Right cardiac atrium (tissue), 5 donors: ENCODE results near the gene TBC1D9. TPM values are rescaled to one million over a fixed set of nuclear protein-coding genes. Genes with fewer than 3 reads are reported as not detected.

ENCODE experiments used
- ATAC-seq, 2 donors: fragments of 200-7000 bp; cut with Tn5 transposase; one replicate each; pipeline versions ENCODE4 v1.8.0 to v1.9.1; 2020; ENCODE audit warnings: moderate library complexity in 2 of 2, mild to moderate bottlenecking in 1 of 2
- DNase-seq, 3 donors: peaks; one replicate each; pipeline ENCODE4 v3.0.0-alpha.2; 2020
- H3K27ac ChIP-seq: one replicate; pipeline ENCODE4 v1.5.1; 2013; ENCODE audit warnings: mild to moderate bottlenecking, low read length, control low read depth, moderate library complexity
- H3K27me3 ChIP-seq: one replicate; pipeline ENCODE4 v1.6.1; 2013; ENCODE audit not compliant: control insufficient read depth, insufficient read depth
- H3K4me1 ChIP-seq: one replicate; pipeline ENCODE4 v1.6.1; 2013; ENCODE audit warnings: low read length; ENCODE audit not compliant: control insufficient read depth, insufficient read depth
- H3K4me3 ChIP-seq: one replicate; pipeline ENCODE4 v1.5.1; 2013; ENCODE audit warnings: low read length, control low read depth
- H3K9me3 ChIP-seq: one replicate; pipeline ENCODE4 v1.6.1; 2013; ENCODE audit warnings: low read length; ENCODE audit not compliant: control insufficient read depth
- WGBS: extraction: QIAGEN DNeasy Blood & Tissue Kit; methylation state at CpG from one replicate; pipeline ENCODE4 v1.1.7; 2013; 5-methylcytosine and 5-hydroxymethylcytosine counted together
- intact Hi-C, 4 donors: fragments of 100-400 bp; cut with DNase I; formaldehyde crosslinking; loops; one replicate each; pipeline versions ENCODE4 v1.11.0 to v1.14.0; 2022 to 2023
- polyA plus RNA-seq: library from polyadenylated mRNA; stranded (reverse); fragments of 200-250 nt; gene quantifications from one replicate; pipeline ENCODE4 v1.2.3, GENCODE V29; 2013
- total RNA-seq, 4 donors: library from RNA; stranded (reverse); fragmentation: NEBNext Ultra II Directional; extraction: Animal tissue kit (Norgen Biotek cat#: 25700); gene quantifications; one replicate each; pipeline ENCODE4 v1.2.1, GENCODE V29; 2021
- donor health status: healthy with polysubstance abuse.
- donor health status: DM: no; HTN: yes; CAD: no.
- donor health status: DM: no; HTN: no; CAD: no.
- donor health status: DM: no; HTN: yes; CAD: no; lungs with severe emphysema.
- donor health status: DM: yes; HTN: yes; CAD: no.

TBC1D9 gene
- total and polyA plus RNA-seq, 5 donors, result 5.1 to 13.6 (median 12.7) TPM

DNA sequence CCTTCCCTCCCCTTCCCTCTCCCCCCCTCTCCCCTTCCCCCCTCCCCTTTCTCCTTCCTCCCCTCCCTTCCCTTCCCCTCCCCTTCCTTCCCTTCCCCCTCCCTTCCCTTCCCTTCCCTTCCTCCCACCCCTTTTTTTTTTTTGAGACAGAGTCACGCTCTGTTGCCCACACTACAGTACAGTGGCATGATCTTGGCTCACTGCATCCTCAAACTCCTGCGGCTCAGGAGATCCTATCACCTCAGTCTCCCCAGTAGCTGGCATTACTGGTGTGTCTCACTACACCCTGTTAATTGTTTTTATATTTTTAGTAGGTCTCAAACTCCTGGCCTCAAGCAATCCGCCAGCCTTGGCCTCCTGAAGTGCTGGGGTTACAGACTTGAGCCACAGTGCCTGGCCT, 66.6 kb downstream of the TBC1D9 start:
- H3K27me3 ChIP-seq, result no peaks in the 10 kb centered on the region
- H3K9me3 ChIP-seq, result no peaks in the 10 kb centered on the region
- ATAC-seq (no peak), DNase-seq (no peak)
- no peak overlapping the region for H3K4me3 ChIP-seq
- H3K4me1 ChIP-seq, result peaks cover 5% of the 10 kb centered on the region
- WGBS, result 77% methylated on average over 3 of the region's 3 CpGs
- intact Hi-C loops, result no loop called here
- H3K27ac ChIP-seq, result no peak overlapping the region

DNA sequence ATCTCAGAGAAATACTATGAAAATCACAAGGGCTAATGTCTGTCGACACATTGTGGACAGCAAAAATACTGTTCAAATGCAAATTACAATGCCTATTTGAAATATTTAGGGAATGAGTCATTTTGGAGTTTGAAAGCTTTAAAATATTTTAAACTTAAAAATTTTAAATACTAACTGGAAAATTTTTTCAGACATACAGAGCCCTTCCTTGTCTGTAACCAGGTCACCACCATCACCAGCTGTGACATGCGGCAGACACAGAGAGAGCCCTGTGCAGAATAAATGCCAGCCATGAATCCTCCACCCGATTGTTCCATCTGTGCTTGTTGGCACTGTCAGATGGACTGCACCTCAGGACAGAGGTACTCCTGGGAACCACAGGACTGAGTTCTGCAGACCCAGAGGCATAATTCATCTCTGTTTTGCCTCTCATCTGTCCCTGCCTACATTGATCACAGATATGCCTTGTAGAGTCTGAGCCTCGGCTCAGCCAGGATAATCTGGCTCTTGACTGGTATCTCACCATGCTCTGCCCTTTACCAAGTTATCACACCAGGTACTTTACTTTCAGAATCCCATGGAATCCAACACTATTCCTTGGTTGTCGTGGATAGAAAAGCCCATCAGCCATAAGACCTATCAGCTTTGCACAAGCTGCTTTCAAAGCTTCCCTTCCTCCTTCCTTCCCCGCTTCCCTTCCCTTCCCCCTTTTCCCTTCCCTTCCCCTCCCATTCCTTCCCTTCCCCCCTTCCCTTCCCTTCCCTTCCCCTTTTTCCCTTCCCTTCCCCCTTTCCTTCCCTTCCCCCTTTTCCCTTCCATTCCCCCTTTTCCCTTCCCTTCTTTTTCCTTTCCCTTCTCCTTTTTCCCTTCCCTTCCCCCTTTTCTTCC, 67.2 kb downstream of the TBC1D9 start:
- Histone ChIP-seq H3K27ac (no peak overlapping the region), H3K4me1 (peaks cover 5% of the 10 kb centered on the region), H3K4me3 (no peak overlapping the region), H3K27me3 (no peaks in the 10 kb centered on the region), H3K9me3 (no peaks in the 10 kb centered on the region)
- DNase-seq (no peak), ATAC-seq (no peak)
- WGBS, result 85% methylated on average over 6 of the region's 6 CpGs
- intact Hi-C loops, result no loop called here

DNA sequence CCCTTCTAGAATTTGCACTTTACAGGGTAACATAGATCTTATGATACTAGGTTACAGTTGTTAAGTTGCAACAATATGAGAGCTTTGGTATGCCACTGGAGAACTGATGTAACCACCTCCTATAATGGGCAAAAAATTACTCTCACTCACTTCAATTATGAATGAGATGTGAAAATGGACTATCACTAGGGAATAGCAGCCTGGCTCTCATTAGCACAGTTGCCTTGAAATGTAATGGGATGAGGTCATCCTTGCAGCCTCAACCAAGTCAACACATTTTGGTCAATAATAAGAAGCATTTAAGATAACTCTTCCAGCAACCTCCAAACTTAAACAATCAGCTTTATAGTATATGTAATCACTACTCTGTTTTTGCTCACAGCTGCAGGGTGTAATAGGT, 69.4 kb downstream of the TBC1D9 start:
- no peaks in the 10 kb centered on the region for H3K9me3 ChIP-seq
- intact Hi-C loops, result no loop called here
- DNase-seq (no peak), ATAC-seq (peak in 1 of 2 donors; percentile 26)
- peaks cover 5% of the 10 kb centered on the region for H3K4me1 ChIP-seq
- no peaks in the 10 kb centered on the region for H3K27me3 ChIP-seq
- H3K4me3 ChIP-seq, result no peak overlapping the region
- no peak overlapping the region for H3K27ac ChIP-seq

DNA sequence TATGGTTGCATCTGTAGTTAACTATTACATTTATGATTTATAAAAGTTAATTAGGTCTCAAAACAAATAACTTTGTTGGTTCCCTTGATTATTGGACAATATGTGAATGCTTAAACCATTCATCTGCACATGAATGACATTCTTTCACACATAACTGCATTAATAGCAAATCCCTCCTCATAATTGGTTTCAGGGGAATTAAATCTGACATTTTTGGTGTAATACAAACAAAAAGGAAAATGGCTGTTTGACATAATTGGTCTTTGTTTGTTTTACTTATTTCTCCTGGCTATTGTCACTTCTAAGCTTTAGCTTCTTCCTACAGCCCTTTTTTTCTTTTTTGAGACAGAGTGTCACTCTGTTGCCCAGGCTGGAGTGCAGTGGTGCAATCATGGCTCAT, 71.9 kb downstream of the TBC1D9 start:
- intact Hi-C loops, result no loop called here

DNA sequence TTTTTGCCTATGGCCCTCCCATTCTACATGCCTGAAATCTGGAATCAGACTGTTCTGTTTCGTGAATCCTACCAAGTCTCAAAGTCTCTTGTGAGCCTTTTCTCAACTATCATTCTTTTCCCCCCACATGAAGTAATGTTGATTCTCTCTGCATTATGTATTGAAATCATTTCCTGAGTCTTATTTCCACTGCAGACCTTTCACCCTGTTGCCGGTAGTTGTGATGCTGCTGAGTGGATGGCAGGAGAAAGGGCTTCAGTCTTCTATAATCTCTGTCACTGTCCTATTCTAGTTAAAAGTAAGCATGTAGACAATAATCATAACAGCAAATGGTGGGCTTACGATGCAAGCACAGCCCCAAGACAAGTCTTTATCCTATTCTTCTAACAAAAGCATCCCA, 75.0 kb downstream of the TBC1D9 start:
- H3K9me3 ChIP-seq, result no peaks in the 10 kb centered on the region
- H3K27me3 ChIP-seq, result no peaks in the 10 kb centered on the region
- no peaks in the 10 kb centered on the region for H3K4me1 ChIP-seq
- H3K4me3 ChIP-seq, result no peak overlapping the region
- no peak for DNase-seq
- intact Hi-C loops, result no loop called here
- no peak overlapping the region for H3K27ac ChIP-seq
- ATAC-seq, result no peak
- 82% methylated on average over 3 of the region's 3 CpGs for WGBS

More for the DNA sequence above, 71.9 kb downstream of the TBC1D9 start:
- Histone ChIP-seq H3K9me3 (no peaks in the 10 kb centered on the region), H3K4me3 (no peak overlapping the region), H3K4me1 (peaks cover 4% of the 10 kb centered on the region), H3K27me3 (no peaks in the 10 kb centered on the region), H3K27ac (no peak overlapping the region)
- ATAC-seq, result no peak
- no peak for DNase-seq

DNA sequence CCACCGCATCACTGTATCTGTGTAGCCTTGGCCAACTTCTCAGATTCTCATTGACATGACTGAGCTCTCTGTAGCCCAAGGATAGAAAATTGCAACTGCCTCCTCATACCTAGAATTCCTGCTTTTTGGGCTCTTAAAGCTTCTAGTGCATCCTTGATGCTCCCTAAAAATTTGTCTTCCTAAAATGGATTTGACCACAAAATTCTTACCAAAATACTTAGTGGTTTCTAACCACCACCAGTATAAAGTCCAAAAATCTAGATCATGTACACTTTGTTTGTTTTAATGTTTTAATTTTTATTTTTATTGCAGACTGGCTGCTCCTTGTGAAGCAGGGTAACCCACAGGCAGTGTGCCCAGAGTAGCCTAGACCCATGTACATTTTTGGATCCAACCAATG, 75.5 kb downstream of the TBC1D9 start:
- 100% methylated on average over 1 of the region's 1 CpG for WGBS
- ATAC-seq (no peak), DNase-seq (no peak)
- Histone ChIP-seq H3K4me3 (no peak overlapping the region), H3K4me1 (peaks cover 2% of the 10 kb centered on the region), H3K27ac (no peak overlapping the region), H3K27me3 (no peaks in the 10 kb centered on the region), H3K9me3 (no peaks in the 10 kb centered on the region)
- intact Hi-C loops, result no loop called here

DNA sequence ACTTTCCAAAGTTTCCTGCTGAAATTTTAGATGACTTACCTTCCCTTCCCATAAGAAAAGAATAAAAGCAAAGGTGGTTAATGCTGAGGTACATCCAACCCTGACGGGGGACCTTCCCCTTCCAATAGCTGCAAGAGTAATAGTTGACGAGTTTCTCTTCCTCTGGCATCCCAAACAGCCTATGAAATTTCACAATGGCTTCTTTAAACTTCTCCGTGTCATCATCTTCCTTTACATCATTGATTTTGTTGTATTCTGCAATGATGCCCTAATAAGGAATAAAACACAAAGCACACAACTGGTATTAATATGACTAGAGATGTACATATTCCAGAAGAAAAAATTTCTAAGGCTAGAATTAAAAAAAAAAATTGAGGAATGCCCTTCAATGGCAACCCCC, 76.6 kb downstream of the TBC1D9 start:
- Histone ChIP-seq H3K27me3 (no peaks in the 10 kb centered on the region), H3K4me3 (no peak overlapping the region), H3K4me1 (peaks cover 2% of the 10 kb centered on the region), H3K9me3 (no peaks in the 10 kb centered on the region), H3K27ac (no peak overlapping the region)
- ATAC-seq (no peak), DNase-seq (no peak)
- 86% methylated on average over 3 of the region's 3 CpGs for WGBS
- intact Hi-C loops, result no loop called here

DNA sequence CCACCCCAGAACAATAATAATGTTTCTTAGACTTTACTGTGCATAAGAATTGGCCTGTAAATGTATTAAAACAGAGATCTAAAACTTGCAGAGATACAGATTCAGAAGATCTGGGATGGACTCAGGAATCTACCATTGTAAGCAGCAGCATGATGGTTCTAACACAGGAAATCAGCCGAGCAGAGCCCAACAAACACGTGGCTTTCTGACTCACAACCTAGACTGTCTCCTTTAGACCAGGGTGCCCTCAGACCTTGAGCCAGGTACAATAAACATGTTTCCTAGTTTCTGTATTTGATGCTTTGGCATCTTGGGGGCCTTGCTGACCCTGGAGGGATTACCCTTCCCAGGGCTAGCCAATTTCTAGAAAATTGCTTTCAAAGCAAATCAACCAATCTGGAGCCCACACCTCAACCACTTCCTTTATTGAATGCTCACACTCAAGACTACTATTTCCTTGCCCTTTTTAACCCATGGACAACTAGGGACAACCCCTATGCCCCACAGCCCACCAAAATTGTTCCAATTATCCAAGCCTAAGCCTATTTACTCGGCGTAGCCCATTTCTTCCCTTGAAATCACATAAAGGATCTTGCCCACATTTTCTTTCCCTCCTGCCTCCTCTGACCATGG, 80.5 kb downstream of the TBC1D9 start:
- Histone ChIP-seq H3K27ac (no peak overlapping the region), H3K27me3 (no peaks in the 10 kb centered on the region), H3K4me1 (peaks cover 2% of the 10 kb centered on the region), H3K4me3 (no peak overlapping the region), H3K9me3 (no peaks in the 10 kb centered on the region)
- intact Hi-C loops, result no loop called here
- DNase-seq (no peak), ATAC-seq (no peak)
- WGBS, result 75% methylated on average over 4 of the region's 4 CpGs

DNA sequence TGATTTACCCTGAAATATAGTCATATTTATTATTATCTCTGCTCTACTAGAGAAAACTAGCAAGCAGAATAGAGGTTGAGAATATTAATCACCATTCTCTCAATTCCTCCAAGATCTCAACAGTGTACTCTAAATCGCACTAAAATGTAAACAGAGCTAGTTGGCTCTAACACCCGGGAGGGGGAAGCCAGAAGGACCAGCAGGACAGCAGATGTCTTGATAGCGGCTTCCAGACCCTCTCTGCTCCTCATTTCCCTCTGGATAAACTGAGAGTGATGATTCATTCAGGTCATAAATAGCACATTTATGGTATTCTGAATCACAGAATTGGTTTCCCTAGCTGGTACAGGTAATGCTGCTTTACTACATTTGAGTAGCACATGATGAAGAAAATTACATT, 82.5 kb downstream of the TBC1D9 start:
- DNase-seq, result no peak
- no peaks in the 10 kb centered on the region for H3K27me3 ChIP-seq

DNA sequence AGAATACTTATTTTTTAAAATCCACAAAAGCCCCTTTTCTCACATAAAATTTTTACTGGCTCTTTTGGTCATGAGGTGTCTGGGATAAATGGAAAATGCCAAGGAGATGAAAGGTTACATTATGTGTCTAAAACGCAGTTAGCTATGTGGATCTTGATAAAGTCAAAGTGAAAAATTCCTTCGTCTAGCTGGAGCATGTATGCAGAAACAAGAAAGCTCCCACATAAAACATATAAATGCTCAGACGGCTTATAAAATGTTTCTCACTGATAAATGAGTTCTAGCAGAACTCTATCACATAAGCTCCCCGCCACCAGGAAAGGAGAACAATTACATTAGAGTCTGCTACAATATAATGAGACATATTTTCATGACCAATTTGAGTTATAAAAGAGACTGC, 83.8 kb downstream of the TBC1D9 start:
- no peak overlapping the region for H3K4me3 ChIP-seq
- H3K4me1 ChIP-seq, result peaks cover 2% of the 10 kb centered on the region
- intact Hi-C loops, result no loop called here
- no peak for ATAC-seq
- H3K27me3 ChIP-seq, result no peaks in the 10 kb centered on the region
- whole genome bisulfite sequencing, result 74% methylated on average over 4 of the region's 4 CpGs
- H3K9me3 ChIP-seq, result no peaks in the 10 kb centered on the region
- no peak overlapping the region for H3K27ac ChIP-seq
- DNase-seq, result no peak

More for the DNA sequence above, 82.5 kb downstream of the TBC1D9 start:
- peaks cover 2% of the 10 kb centered on the region for H3K4me1 ChIP-seq
- intact Hi-C loops, result no loop called here
- ATAC-seq, result no peak
- H3K27ac ChIP-seq, result no peak overlapping the region
- no peaks in the 10 kb centered on the region for H3K9me3 ChIP-seq
- no peak overlapping the region for H3K4me3 ChIP-seq
- WGBS, result 51% methylated on average over 3 of the region's 3 CpGs

DNA sequence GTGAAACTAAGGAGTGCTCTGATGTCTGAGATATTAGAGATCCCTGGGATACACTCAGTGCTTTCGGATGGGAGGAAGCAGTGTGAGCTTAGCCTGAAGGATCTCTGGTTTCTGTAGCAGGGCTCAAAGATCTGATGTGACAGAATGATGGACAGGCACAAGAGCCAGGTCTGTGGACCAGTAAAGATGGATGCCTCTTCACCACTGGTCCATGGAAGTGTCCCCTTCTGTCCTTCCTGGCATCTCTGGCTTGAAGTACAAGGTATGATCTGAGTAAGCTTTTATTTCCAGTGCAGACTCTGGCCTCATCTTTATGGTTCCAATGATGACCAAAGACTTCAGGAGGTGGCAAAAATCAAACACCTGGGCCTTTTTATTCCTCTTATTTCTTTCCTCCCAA, 88.1 kb downstream of the TBC1D9 start:
- Histone ChIP-seq H3K9me3 (no peaks in the 10 kb centered on the region), H3K4me1 (no peaks in the 10 kb centered on the region), H3K27ac (no peak overlapping the region), H3K4me3 (no peak overlapping the region), H3K27me3 (no peaks in the 10 kb centered on the region)
- 98% methylated on average over 1 of the region's 1 CpG for WGBS
- ATAC-seq, result no peak
- DNase-seq, result no peak
- intact Hi-C loops, result no loop called here
